Tibial nerve (tissue), 4 donors: ENCODE measurements around the gene GNA14.

Experiments used
- EP300 ChIP-seq, 2 donors: sonication (generic); formaldehyde crosslinking; IDR thresholded peaks; one replicate each; pipeline ENCODE4 v1.6.1; 2017; ENCODE audit warnings: antibody characterized with exemption in 2 of 2, mild to moderate bottlenecking in 1 of 2
- POLR2A ChIP-seq, 2 donors: fragments of 450-650 bp; IDR thresholded peaks; one replicate each; pipeline ENCODE4 v1.6.1; 2017; ENCODE audit warnings: antibody characterized with exemption in 2 of 2, mild to moderate bottlenecking in 2 of 2, moderate library complexity in 2 of 2
- TF ChIP-seq, protein P1 (sequence below), 5 experiments: fragments of 200-600 bp in 3 of 5; fragments of 450-650 bp in 2 of 5; sonication (generic) in 3 of 5; IDR thresholded peaks; one replicate each; pipeline ENCODE4 v1.5.1; 2016 to 2019; ENCODE audit warnings: antibody characterized with exemption in 5 of 5, mild to moderate bottlenecking in 3 of 5, moderate library complexity in 2 of 5

GRCh38 chr9:77384406-77384805, 263.7 kb downstream of the GNA14 start:
- TF ChIP-seq, protein P1, sequence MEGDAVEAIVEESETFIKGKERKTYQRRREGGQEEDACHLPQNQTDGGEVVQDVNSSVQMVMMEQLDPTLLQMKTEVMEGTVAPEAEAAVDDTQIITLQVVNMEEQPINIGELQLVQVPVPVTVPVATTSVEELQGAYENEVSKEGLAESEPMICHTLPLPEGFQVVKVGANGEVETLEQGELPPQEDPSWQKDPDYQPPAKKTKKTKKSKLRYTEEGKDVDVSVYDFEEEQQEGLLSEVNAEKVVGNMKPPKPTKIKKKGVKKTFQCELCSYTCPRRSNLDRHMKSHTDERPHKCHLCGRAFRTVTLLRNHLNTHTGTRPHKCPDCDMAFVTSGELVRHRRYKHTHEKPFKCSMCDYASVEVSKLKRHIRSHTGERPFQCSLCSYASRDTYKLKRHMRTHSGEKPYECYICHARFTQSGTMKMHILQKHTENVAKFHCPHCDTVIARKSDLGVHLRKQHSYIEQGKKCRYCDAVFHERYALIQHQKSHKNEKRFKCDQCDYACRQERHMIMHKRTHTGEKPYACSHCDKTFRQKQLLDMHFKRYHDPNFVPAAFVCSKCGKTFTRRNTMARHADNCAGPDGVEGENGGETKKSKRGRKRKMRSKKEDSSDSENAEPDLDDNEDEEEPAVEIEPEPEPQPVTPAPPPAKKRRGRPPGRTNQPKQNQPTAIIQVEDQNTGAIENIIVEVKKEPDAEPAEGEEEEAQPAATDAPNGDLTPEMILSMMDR (IDR thresholded peaks at IDR 0.05) = no peak
- TF ChIP-seq EP300 (IDR thresholded peaks at IDR 0.05) (no peak), POLR2A (IDR thresholded peaks at IDR 0.05) (no peak)
